Pancreas (tissue), 10 donors: ENCODE measurements around the gene NBL1. TPM values are rescaled to one million over a fixed set of nuclear protein-coding genes. Genes with fewer than 3 reads are reported as not detected.

ENCODE experiments used
- ATAC-seq, 4 donors: fragments of 200-7000 bp; cut with Tn5 transposase; one replicate each; pipeline versions ENCODE4 v1.8.0 to v1.9.1; 2020; ENCODE audit warnings: mild to moderate bottlenecking in 4 of 4, moderate library complexity in 4 of 4
- DNase-seq, 6 donors: peaks; one replicate each; pipeline ENCODE4 v3.0.0-alpha.2; 2020
- FAIRE-seq: peaks from 2 replicates; lab custom pipeline; 2012; peaks lifted over from hg19 to GRCh38; lab: Jason Lieb, UNC
- H3K27ac ChIP-seq, 4 donors: fragments of 200-600 bp; sonication (generic); 1 replicate in 3 of 4; 2 replicates in 1 of 4; pipeline versions ENCODE4 v1.5.0 to v1.8.0; 2020
- H3K27me3 ChIP-seq, 4 donors: fragments of 200-600 bp; one replicate each; pipeline ENCODE4 v1.8.0; 2021
- H3K36me3 ChIP-seq, 3 donors: fragments of 200-600 bp; sonication (generic) in 1 of 3; one replicate each; pipeline versions ENCODE4 v1.5.0 to v1.8.0; 2020 to 2021
- H3K4me1 ChIP-seq, 3 donors: fragments of 200-600 bp; one replicate each; pipeline ENCODE4 v1.8.0; 2021
- H3K4me3 ChIP-seq, 4 donors: fragments of 200-600 bp; sonication (generic) in 2 of 4; one replicate each; pipeline versions ENCODE4 v1.5.0 to v1.8.0; 2020 to 2021
- H3K9me3 ChIP-seq, 4 donors: fragments of 200-600 bp; one replicate each; pipeline ENCODE4 v1.8.0; 2021
- CTCF ChIP-seq, 4 donors: fragments of 200-600 bp; sonication (generic) in 3 of 4; IDR thresholded peaks; one replicate each; pipeline versions ENCODE4 v1.5.0 to v1.8.0; 2021; ENCODE audit warnings: antibody characterized with exemption in 4 of 4
- WGBS, 2 donors: extraction: QIAGEN DNeasy Blood & Tissue Kit; methylation state at CpG; one replicate each; pipeline ENCODE4 v1.1.7; 2013; 5-methylcytosine and 5-hydroxymethylcytosine counted together
- intact Hi-C, 3 donors: fragments of 100-400 bp; cut with DNase I; formaldehyde crosslinking; loops; one replicate each; pipeline versions ENCODE4 v1.11.1 to v1.14.2; 2022
- polyA plus RNA-seq, 2 donors: library from polyadenylated mRNA; stranded (reverse); fragments of 200-250 nt; gene quantifications; one replicate each; pipeline ENCODE4 v1.2.3, GENCODE V29; 2013
- total RNA-seq, 6 donors: library from RNA; stranded (reverse); fragmentation: NEBNext Ultra II Directional in 4 of 6; extraction: Animal tissue kit (Norgen Biotek cat#: 25700) in 4 of 6; gene quantifications; one replicate each; pipeline versions ENCODE4 v1.2.1 to v1.2.4, GENCODE V29; 2021 to 2023
- donor health status: healthy with polysubstance abuse.
- donor health status: DM: no; HTN: no; CAD: no; lungs with moderate emphysema.
- donor health status: DM: no; HTN: no; CAD: no.
- donor health status: control.
- donor health status: control.
- donor health status: Bipolar disorder and iron deficiency.
- donor health status: DM: yes; HTN: yes; CAD: no.
- donor health status: DM: no; HTN: no; CAD: no.
- donor health status: DM: no; HTN: no; CAD: no.
- donor health status: DM: yes; HTN: yes; CAD: no.

Gene NBL1
- total and polyA plus RNA-seq, 8 donors: 5.8 to 45.6 (median 22.6) TPM

DNA sequence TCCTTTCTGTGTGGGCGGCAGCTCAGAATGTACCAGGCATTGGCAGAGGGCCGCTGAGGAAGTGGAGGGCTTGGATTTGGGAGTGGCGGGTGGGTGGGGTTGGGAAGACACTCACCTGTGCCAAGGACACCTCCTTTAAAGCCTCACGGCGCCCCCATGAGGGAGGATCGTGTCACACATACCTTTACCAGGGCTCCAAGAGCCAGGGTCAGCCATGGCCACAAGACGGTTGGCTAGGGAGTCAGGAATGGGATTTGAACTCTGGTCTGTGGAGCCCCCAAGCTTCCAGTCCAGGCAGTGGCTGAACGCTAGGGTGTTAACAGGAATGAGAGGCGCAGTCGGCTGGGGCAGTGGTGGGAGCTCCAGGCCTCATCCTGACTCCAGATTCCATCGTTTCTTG, 4.6 kb downstream of the NBL1 start:
- 52 to 64% methylated on average over 10 to 11 of the region's 11 CpGs for WGBS, 2 donors
- H3K4me1 ChIP-seq: no peaks in the 10 kb centered on the region
- intact Hi-C loops: loop anchor here in 1 of 3 donors (5.0 kb wide), 1 partner anchor 261 kb away; no protein-coding TSS in a partner anchor
- no peak overlapping the region for H3K4me3 ChIP-seq
- H3K27ac ChIP-seq: no peak overlapping the region
- no peak for ATAC-seq
- no peaks in the 10 kb centered on the region for H3K36me3 ChIP-seq
- no peaks in the 10 kb centered on the region for H3K9me3 ChIP-seq
- H3K27me3 ChIP-seq: no peaks in the 10 kb centered on the region
- no peak for FAIRE-seq
- no peak for TF ChIP-seq CTCF (IDR thresholded peaks at IDR 0.05)
- no peak for DNase-seq

DNA sequence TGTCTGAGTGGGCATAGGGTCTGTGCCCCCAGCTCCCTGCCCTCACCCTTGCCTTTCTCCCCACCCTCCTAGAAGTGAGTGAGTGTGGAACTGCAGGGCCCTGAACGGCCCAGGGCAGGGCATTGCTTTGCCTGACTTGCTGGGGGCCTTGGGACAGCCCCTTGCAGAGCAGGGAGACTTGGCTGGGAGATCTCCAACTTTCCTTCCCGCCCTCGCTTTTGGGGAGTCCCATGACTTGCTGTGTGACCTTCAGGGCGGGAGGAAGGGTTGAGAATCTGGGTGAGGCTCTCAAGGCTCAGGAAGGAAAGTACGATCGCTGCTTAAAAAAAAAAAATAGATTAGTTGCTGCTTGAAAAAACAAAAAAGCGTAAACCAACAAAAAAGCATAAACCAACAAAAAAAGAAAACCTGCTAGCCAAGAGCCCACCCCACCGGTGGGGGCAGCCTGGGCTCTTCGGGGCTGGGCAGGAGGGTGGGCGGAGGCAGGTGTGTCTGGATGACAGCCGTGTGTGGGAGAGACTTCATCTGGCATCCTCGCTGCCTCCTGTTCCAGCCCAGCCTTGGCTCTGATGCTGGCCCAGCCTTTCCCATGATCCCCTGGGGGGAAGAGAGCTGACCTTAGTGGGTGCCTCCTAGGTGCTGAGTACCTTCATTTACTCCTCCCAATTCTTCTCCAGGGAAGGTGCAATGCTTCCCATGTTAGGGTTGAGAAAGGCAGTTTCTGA, 6.5 kb downstream of the NBL1 start:
- DNase-seq (no peak), FAIRE-seq (no peak), ATAC-seq (peak; percentile 4 to 14 (median 10))
- Histone ChIP-seq H3K27ac (no peak overlapping the region), H3K27me3 (no peaks in the 10 kb centered on the region), H3K36me3 (no peaks in the 10 kb centered on the region), H3K4me1 (no peaks in the 10 kb centered on the region), H3K9me3 (no peaks in the 10 kb centered on the region), H3K4me3 (no peak overlapping the region)
- intact Hi-C loops: loop anchor here in 2 of 3 donors (5.0 to 10.0 kb wide), 3 partner anchors 166 to 306 kb away; partner anchors contain the start of gene CAPZB (in 1 of the 2)
- no peak for TF ChIP-seq CTCF (IDR thresholded peaks at IDR 0.05)
- WGBS, 2 donors: 34 to 35% methylated on average over 12 of the region's 12 CpGs

DNA sequence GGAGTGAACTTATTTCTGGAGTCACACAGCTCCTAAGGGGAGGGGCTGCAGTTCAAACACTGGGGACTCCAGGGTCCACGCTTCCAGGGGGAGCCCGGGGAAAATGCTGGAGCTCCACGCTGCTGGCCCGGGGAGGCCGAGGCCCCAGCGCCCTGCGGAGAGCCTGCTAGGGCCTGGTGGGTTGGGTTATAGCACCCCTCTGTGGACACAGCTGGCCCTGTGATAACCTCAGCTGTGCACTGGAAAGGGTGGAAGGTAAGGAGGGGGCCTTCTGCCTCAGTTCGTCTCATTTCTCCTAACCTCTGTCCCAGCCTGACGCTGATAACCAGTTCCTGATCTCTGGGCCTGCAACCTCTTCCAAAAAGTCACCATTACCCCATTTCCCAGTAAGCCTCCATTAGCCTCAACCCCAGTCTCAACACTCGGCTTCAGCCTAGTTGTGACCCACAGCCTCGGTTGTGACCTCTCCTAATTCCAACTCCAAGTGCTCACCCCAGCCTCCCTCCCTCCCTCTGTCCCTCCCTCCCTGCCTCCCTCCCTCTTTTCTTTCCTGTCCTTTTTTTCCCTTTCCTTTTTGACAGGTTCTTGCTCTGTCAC, 7.1 kb downstream of the NBL1 start:
- 19% methylated on average over 11 of the region's 11 CpGs for WGBS, 2 donors
- H3K4me1 ChIP-seq: no peaks in the 10 kb centered on the region
- peak in 5 of 6 donors; percentile 32 to 74 (median 60) for DNase-seq
- H3K9me3 ChIP-seq: no peaks in the 10 kb centered on the region
- H3K36me3 ChIP-seq: no peaks in the 10 kb centered on the region
- H3K4me3 ChIP-seq: no peak overlapping the region
- TF ChIP-seq CTCF (IDR thresholded peaks at IDR 0.05): peak in 3 of 4 donors; percentile 13 to 43 (median 36)
- peak; percentile 74 to 86 (median 84) for ATAC-seq
- H3K27ac ChIP-seq: no peak overlapping the region
- intact Hi-C loops: loop anchor here in 2 of 3 donors (5.0 to 10.0 kb wide), 3 partner anchors 166 to 306 kb away; partner anchors contain the start of gene CAPZB (in 1 of the 2)
- no peaks in the 10 kb centered on the region for H3K27me3 ChIP-seq
- no peak for FAIRE-seq

- no peak for TF ChIP-seq CTCF (IDR thresholded peaks at IDR 0.05)
- DNase-seq (no peak), FAIRE-seq (no peak), ATAC-seq (no peak)
- no peak overlapping the region for H3K4me3 ChIP-seq
- H3K36me3 ChIP-seq: no peaks in the 10 kb centered on the region
- intact Hi-C loops: loop anchor here in 2 of 3 donors (5.0 to 10.0 kb wide), 3 partner anchors 170 to 310 kb away; partner anchors contain the start of gene CAPZB (in 1 of the 2)
- H3K4me1 ChIP-seq: no peaks in the 10 kb centered on the region
- no peaks in the 10 kb centered on the region for H3K27me3 ChIP-seq
- 79 to 81% methylated on average over 5 of the region's 5 CpGs for WGBS, 2 donors
- H3K27ac ChIP-seq: no peak overlapping the region
- no peaks in the 10 kb centered on the region for H3K9me3 ChIP-seq
Measured at GRCh38 chr1:19654386-19654785, 10.3 kb downstream of the NBL1 start.
